Hepatocyte (in vitro differentiated cells): ENCODE results near the gene MYL11. TPM values are rescaled to one million over a fixed set of nuclear protein-coding genes. Genes with fewer than 3 reads are reported as not detected.

Source experiments
- DNase-seq: peaks from one replicate; pipeline ENCODE4 v3.0.0-alpha.2; 2016; ENCODE audit warnings: low spot score
- H2AFZ ChIP-seq: fragments of 200-600 bp; sonication (generic); 2 replicates; pipeline ENCODE4 v1.6.0; 2016; ENCODE audit warnings: antibody characterized with exemption, mild to moderate bottlenecking
- H3K27ac ChIP-seq: fragments of 200-600 bp; sonication (generic); 2 replicates; pipeline ENCODE4 v1.5.1; 2016; ENCODE audit warnings: mild to moderate bottlenecking
- H3K27me3 ChIP-seq: fragments of 200-600 bp; sonication (generic); 2 replicates; pipeline ENCODE4 v1.6.1; 2016
- H3K36me3 ChIP-seq: fragments of 200-600 bp; sonication (generic); replicated peaks from 2 replicates; pipeline ENCODE4 v1.5.1; 2016; ENCODE audit warnings: low read depth; ENCODE audit not compliant: insufficient read depth
- H3K4me1 ChIP-seq: fragments of 200-600 bp; sonication (generic); 2 replicates; pipeline ENCODE4 v1.5.1; 2016; ENCODE audit warnings: mild to moderate bottlenecking, moderate library complexity; ENCODE audit not compliant: insufficient read depth
- H3K4me2 ChIP-seq: fragments of 200-600 bp; sonication (generic); 2 replicates; pipeline ENCODE4 v1.6.0; 2016
- H3K4me3 ChIP-seq: fragments of 200-600 bp; sonication (generic); 2 replicates; pipeline ENCODE4 v1.5.1; 2016; ENCODE audit warnings: mild to moderate bottlenecking
- H3K79me2 ChIP-seq: fragments of 200-600 bp; sonication (generic); 2 replicates; pipeline ENCODE4 v1.6.0; 2017; ENCODE audit warnings: mild to moderate bottlenecking
- H3K9me2 ChIP-seq: fragments of 200-600 bp; sonication (generic); replicated peaks from 2 replicates; pipeline ENCODE4 v1.6.0; 2017; ENCODE audit warnings: mild to moderate bottlenecking; ENCODE audit not compliant: insufficient read depth
- H3K9me3 ChIP-seq: fragments of 200-600 bp; sonication (generic); 2 replicates; pipeline ENCODE4 v1.5.1; 2016; ENCODE audit warnings: low read depth, mild to moderate bottlenecking
- H4K20me1 ChIP-seq: fragments of 200-600 bp; sonication (generic); 2 replicates; pipeline ENCODE4 v1.6.0; 2016; ENCODE audit warnings: mild to moderate bottlenecking; ENCODE audit not compliant: insufficient read depth, poor library complexity, severe bottlenecking
- EZH2 ChIP-seq: fragments of 200-600 bp; sonication (generic); IDR thresholded peaks from 2 replicates; pipeline ENCODE4 v1.6.1; 2016; ENCODE audit warnings: antibody characterized with exemption, mild to moderate bottlenecking, borderline replicate concordance
- EZH2phosphoT487 ChIP-seq: fragments of 200-600 bp; sonication (generic); IDR thresholded peaks from one replicate; pipeline ENCODE4 v1.6.1; 2018; ENCODE audit warnings: antibody characterized with exemption, mild to moderate bottlenecking, low read depth, moderate library complexity; ENCODE audit not compliant: unreplicated experiment, severe bottlenecking
- WGBS: methylation state at CpG from one replicate; pipeline ENCODE4 v1.1.6; 2016; ENCODE audit warnings: low lambda C conversion rate; ENCODE audit errors: missing lambda C conversion rate; 5-methylcytosine and 5-hydroxymethylcytosine counted together
- polyA plus RNA-seq: library from polyadenylated mRNA; unstranded; fragments of >200 nt; fragmentation: Nextera tagmentation; extraction: Ambion mirVana; gene quantifications from 2 replicates; pipeline ENCODE4 v1.2.1, GENCODE V29; 2016
- total RNA-seq: library from RNA; depleted of rRNA; stranded (reverse); fragments of >200 nt; gene quantifications from 2 replicates; pipeline ENCODE4 v1.2.3, GENCODE V29; 2014
- TF ChIP-seq, protein P1 (sequence below): fragments of 200-600 bp; sonication (generic); IDR thresholded peaks from 2 replicates; pipeline ENCODE4 v1.5.1; 2016; ENCODE audit warnings: antibody characterized with exemption, mild to moderate bottlenecking; ENCODE audit not compliant: poor library complexity

Gene MYL11
- total and polyA plus RNA-seq, 2 experiments from 2014 or later: 2.2 to 4.0 TPM

GRCh38 chr16:30365200-30365599, 9.4 kb upstream of the MYL11 start:
- Histone ChIP-seq H3K27me3 (no peaks in the 10 kb centered on the region), H3K4me3 (no peak overlapping the region), H3K9me3 (no peaks in the 10 kb centered on the region), H3K4me2 (no peak overlapping the region), H3K79me2 (peaks cover 93% of the 10 kb centered on the region), H3K9me2 (no peaks in the 10 kb centered on the region), H4K20me1 (peaks cover 50% of the 10 kb centered on the region), H3K27ac (no peak overlapping the region), H2AFZ (no peak overlapping the region), H3K4me1 (peaks cover 9% of the 10 kb centered on the region), H3K36me3 (no peaks in the 10 kb centered on the region)
- DNase-seq: no peak
- TF ChIP-seq EZH2phosphoT487: no peak
- no peak for TF ChIP-seq EZH2
- TF ChIP-seq, protein P1, sequence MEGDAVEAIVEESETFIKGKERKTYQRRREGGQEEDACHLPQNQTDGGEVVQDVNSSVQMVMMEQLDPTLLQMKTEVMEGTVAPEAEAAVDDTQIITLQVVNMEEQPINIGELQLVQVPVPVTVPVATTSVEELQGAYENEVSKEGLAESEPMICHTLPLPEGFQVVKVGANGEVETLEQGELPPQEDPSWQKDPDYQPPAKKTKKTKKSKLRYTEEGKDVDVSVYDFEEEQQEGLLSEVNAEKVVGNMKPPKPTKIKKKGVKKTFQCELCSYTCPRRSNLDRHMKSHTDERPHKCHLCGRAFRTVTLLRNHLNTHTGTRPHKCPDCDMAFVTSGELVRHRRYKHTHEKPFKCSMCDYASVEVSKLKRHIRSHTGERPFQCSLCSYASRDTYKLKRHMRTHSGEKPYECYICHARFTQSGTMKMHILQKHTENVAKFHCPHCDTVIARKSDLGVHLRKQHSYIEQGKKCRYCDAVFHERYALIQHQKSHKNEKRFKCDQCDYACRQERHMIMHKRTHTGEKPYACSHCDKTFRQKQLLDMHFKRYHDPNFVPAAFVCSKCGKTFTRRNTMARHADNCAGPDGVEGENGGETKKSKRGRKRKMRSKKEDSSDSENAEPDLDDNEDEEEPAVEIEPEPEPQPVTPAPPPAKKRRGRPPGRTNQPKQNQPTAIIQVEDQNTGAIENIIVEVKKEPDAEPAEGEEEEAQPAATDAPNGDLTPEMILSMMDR: no peak
- WGBS: 95% methylated on average over 10 of the region's 10 CpGs

- Histone ChIP-seq H3K4me1 (peaks cover 11% of the 10 kb centered on the region), H2AFZ (no peak overlapping the region), H3K27ac (no peak overlapping the region), H3K4me2 (peak overlapping the region; percentile 96), H3K4me3 (no peak overlapping the region), H3K36me3 (no peaks in the 10 kb centered on the region), H3K9me3 (no peaks in the 10 kb centered on the region), H3K9me2 (no peaks in the 10 kb centered on the region), H3K27me3 (no peaks in the 10 kb centered on the region), H4K20me1 (peaks cover 50% of the 10 kb centered on the region), H3K79me2 (peaks cover 84% of the 10 kb centered on the region)
- 87% methylated on average over 4 of the region's 4 CpGs for WGBS
- no peak for DNase-seq
- TF ChIP-seq EZH2: no peak
- TF ChIP-seq EZH2phosphoT487: no peak
- TF ChIP-seq, protein P1: no peak
These were observed 8.1 kb upstream of the MYL11 start for GRCh38 chr16:30366511-30366910.

DNA sequence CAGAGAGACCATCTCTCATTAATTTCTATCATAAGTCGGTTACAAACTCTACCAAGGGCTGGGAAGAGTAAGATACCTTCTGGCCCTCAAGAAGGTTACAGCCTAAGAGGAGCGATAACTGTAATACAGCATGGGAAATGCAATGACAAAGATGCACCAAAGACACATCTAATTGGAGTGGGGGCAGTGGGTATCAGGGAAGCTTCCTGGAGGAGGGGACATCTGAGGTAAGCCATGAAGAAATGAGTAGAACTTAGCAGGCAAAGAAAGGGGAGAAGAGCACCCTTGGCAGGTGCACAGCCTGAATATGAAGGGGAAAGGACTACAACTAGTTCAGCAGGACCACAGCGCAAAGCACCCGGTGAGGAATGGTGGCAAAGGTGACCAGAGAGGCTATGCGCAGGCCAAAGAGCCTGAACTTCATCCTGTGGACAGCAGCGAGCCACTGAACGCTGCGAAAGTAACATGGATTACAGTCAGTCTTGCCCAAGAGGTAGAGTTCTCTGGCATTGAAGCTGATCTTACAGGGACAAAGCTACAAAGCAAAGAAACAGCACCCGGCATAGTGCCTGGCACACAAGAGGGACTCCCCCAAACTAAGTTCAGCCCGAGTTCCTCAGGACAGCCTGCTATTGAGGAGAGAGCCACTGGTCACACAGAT, 7.1 kb upstream of the MYL11 start:
- no peaks in the 10 kb centered on the region for H3K9me3 ChIP-seq
- no peak overlapping the region for H2AFZ ChIP-seq
- peak overlapping the region; percentile 85 for H3K4me3 ChIP-seq
- H3K9me2 ChIP-seq: no peaks in the 10 kb centered on the region
- H3K27me3 ChIP-seq: no peaks in the 10 kb centered on the region
- H3K79me2 ChIP-seq: peaks cover 74% of the 10 kb centered on the region
- peak; percentile 10 for DNase-seq
- H4K20me1 ChIP-seq: peaks cover 50% of the 10 kb centered on the region
- no peaks in the 10 kb centered on the region for H3K36me3 ChIP-seq
- TF ChIP-seq, protein P1: no peak
- TF ChIP-seq EZH2phosphoT487: no peak
- no peak for TF ChIP-seq EZH2
- 89% methylated on average over 10 of the region's 10 CpGs for WGBS
- peak overlapping the region; percentile 96 for H3K4me2 ChIP-seq
- H3K4me1 ChIP-seq: peaks cover 12% of the 10 kb centered on the region
- peak overlapping the region; percentile 68 for H3K27ac ChIP-seq
